MCF 10A (cell line): ENCODE results near the gene PAPPA2. TPM values are rescaled to one million over a fixed set of nuclear protein-coding genes. Genes with fewer than 3 reads are reported as not detected.

Source experiments
- BruUV-seq: library from RNA; stranded (reverse); fragments of 400-500 nt; replicated peaks from 2 replicates; lab custom pipeline; 2021; lab: Mats Ljungman, UMichigan
- CTCF ChIA-PET: fragments of 300-600 bp; sonication (Branson Sonifier 250); formaldehyde crosslinking; extraction: SDS; loops from one replicate; lab custom pipeline; 2021; ENCODE audit warnings: antibody characterized with exemption, inconsistent platforms; lab: Yijun Ruan, JAX
- POLR2A ChIA-PET: fragments of 300-600, 350-650 bp; sonication (Branson Sonifier 250); formaldehyde crosslinking; extraction: SDS; loops from one replicate; lab custom pipeline; 2020; ENCODE audit warnings: antibody characterized with exemption, inconsistent platforms; lab: Yijun Ruan, JAX
- DNase-seq: peaks from one replicate; pipeline ENCODE4 v3.0.0-alpha.2; 2018; ENCODE audit not compliant: unreplicated experiment
- H3K27ac Mint-ChIP-seq: one replicate; pipeline ENCODE4 v1.8.0; 2022; ENCODE audit warnings: mild to moderate bottlenecking, low read depth, mixed read lengths; ENCODE audit not compliant: unreplicated experiment
- H3K27me3 Mint-ChIP-seq: one replicate; pipeline ENCODE4 v1.8.0; 2022; ENCODE audit warnings: mixed read lengths; ENCODE audit not compliant: insufficient read depth, unreplicated experiment
- H3K36me3 Mint-ChIP-seq: one replicate; pipeline ENCODE4 v1.8.0; 2022; ENCODE audit warnings: mild to moderate bottlenecking, moderate library complexity, mixed read lengths; ENCODE audit not compliant: insufficient read depth, unreplicated experiment
- H3K4me1 Mint-ChIP-seq: one replicate; pipeline ENCODE4 v1.8.0; 2022; ENCODE audit warnings: mixed read lengths; ENCODE audit not compliant: insufficient read depth, unreplicated experiment
- H3K4me3 Mint-ChIP-seq: one replicate; pipeline ENCODE4 v1.8.0; 2022; ENCODE audit warnings: mild to moderate bottlenecking, moderate library complexity, mixed read lengths; ENCODE audit not compliant: unreplicated experiment
- H3K9me3 Mint-ChIP-seq: one replicate; pipeline ENCODE4 v1.8.0; 2022; ENCODE audit warnings: mixed read lengths; ENCODE audit not compliant: unreplicated experiment
- intact Hi-C: fragments of 100-400 bp; cut with micrococcal nuclease; formaldehyde crosslinking; loops from 2 replicates; pipeline ENCODE4 v1.14.1; 2022
- total RNA-seq: library from RNA; stranded (reverse); gene quantifications from 2 replicates; pipeline ENCODE4 v1.2.3, GENCODE V29; 2022
- TF ChIP-seq, protein P1 (sequence below): fragments of 200-600 bp; IDR thresholded peaks from one replicate; pipeline ENCODE4 v1.8.0; 2022; ENCODE audit warnings: antibody characterized with exemption, mild to moderate bottlenecking; ENCODE audit not compliant: unreplicated experiment

The PAPPA2 gene
- total RNA-seq, 1 experiment from 2014 or later = 11.5 TPM

DNA sequence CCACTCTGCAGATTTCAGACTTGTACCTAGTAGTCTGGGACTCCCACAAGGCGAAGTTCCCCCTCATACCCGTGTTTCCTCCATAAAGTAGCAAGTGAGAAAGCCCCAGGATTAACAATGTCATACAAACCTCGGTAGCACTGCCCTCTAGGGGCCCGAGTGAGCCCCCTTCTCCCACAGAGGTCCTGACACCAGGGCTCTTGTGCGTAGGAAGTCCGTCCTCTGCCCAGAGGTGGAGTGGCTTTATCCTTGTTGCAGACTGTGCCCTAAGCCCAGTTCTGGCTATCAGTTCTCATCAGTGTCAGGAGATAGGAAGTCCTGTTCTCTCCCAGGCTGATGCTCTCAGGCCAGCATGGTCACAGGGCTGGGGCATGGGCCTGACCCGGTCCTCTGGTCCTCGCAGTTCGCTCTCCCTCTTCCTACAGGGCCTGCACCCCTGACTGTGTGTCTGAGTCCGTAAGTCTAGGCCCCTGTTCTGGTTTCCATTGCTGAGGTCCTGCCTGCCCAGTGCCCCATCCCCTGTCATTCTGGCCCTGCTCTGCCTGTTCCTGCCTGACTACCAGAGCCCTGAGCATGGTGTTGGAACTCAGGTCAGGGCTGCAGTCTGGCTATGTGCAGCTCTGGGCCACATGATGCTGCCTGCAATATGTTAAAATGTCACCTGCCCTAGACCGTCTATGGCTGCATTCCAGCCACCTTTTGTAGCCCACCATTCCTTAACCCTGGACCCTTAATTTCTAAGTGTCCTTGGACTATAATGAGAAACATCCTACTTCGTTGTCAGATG lies 416.0 kb downstream of the PAPPA2 start:
- H3K27me3 Mint-ChIP-seq = peaks cover 12% of the 10 kb centered on the region

DNA sequence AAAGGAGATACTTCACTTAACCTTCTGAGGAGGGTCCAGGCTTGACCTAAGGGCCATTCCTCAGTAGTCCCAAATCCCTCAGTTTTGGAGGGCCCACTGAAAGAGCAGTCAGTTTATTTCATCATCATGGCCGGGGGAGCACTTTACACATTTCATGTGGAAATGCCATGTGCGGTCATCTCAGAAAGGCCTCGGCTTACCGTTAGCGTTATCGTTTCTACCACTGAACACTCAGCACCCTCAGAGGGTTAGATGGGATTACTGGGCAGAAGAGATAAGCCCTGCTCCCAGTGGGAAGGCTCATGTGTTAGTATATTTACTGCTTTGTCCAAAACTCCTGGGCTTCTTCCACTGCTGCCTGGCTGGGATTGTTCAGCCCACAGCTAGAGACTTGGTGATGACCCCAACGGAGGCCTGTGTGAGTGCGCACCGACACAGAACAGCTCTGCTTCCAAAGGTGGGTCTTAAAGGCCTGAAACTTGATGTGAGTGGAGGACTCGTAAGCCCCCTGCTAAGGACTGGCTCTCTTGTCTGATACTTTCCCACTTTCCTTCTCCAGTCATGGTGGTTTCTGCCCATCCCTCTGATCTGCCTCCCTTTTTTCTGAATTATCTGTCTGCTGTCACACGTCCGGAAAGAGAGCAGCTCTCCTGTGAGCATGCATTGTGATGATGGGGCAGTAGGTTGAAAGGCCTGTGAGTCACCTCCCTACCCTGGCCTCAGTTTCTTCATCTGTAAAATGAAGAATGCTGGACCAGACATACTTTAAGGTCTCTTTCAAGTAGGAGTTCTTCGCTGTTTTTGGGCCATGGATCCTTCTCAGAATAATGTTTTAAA lies 417.0 kb downstream of the PAPPA2 start:
- Mint-ChIP-seq H3K27ac (no peak overlapping the region), H3K4me3 (no peak overlapping the region)
- BruUV-seq = no TSS peak

More for the DNA sequence above, 416.0 kb downstream of the PAPPA2 start:
- H3K4me1 Mint-ChIP-seq = no peaks in the 10 kb centered on the region
- no peak overlapping the region for H3K4me3 Mint-ChIP-seq
- CTCF ChIA-PET = interaction anchor here (0.6 to 9.0 kb wide), 15 partner anchors 8 to 1066 kb away, joined by 3 to 152 read pairs (median 7); no protein-coding TSS in a partner anchor
- intact Hi-C loops = no loop called here
- POLR2A ChIA-PET = interaction anchor here (0.6 kb wide), 1 partner anchor 187 kb away, joined by 3 read pairs; no protein-coding TSS in a partner anchor
- no peak overlapping the region for H3K27ac Mint-ChIP-seq
- no peak for DNase-seq
- H3K36me3 Mint-ChIP-seq = no peaks in the 10 kb centered on the region
- no peaks in the 10 kb centered on the region for H3K9me3 Mint-ChIP-seq
- TF ChIP-seq, protein P1, sequence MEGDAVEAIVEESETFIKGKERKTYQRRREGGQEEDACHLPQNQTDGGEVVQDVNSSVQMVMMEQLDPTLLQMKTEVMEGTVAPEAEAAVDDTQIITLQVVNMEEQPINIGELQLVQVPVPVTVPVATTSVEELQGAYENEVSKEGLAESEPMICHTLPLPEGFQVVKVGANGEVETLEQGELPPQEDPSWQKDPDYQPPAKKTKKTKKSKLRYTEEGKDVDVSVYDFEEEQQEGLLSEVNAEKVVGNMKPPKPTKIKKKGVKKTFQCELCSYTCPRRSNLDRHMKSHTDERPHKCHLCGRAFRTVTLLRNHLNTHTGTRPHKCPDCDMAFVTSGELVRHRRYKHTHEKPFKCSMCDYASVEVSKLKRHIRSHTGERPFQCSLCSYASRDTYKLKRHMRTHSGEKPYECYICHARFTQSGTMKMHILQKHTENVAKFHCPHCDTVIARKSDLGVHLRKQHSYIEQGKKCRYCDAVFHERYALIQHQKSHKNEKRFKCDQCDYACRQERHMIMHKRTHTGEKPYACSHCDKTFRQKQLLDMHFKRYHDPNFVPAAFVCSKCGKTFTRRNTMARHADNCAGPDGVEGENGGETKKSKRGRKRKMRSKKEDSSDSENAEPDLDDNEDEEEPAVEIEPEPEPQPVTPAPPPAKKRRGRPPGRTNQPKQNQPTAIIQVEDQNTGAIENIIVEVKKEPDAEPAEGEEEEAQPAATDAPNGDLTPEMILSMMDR = no peak
- no TSS peak for BruUV-seq

DNA sequence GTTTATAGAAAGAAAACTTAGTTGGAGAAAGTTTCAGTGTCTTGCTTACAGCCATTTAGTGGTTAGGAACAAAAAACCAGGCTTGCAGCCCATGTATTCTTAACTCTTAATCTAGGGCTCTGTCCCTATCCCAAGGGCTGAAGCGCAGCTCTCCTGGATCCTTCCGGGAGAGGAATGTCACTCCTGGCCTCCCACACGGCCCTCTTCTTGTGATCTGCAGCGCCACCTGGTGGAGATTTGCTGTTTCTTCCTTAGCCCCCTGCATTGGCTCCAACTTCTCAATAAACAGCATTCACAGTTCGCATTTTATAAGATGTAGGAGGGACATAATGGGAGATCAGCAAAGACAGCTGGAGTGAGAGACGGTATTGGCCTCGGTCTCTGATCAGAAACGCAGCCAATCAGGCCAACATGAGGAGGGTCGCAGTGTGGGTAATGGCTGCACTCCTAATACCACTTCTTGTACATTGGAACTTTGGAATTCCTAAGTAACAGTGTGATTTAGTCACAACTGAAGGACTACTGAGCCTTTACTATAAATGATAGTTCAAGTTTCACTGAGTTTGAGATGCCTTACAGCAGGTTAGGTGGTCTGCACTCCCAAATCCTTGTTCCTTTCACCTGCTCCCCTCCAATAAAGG lies 418.1 kb downstream of the PAPPA2 start:
- no peak overlapping the region for H3K27ac Mint-ChIP-seq

More for the DNA sequence above, 417.0 kb downstream of the PAPPA2 start:
- no peaks in the 10 kb centered on the region for H3K9me3 Mint-ChIP-seq
- no peak for DNase-seq
- H3K27me3 Mint-ChIP-seq = peaks cover 12% of the 10 kb centered on the region
- intact Hi-C loops = loop anchor here (2.0 to 10.0 kb wide), 3 partner anchors 808 to 1725 kb away; no protein-coding TSS in a partner anchor
- ChIA-PET POLR2A (interaction anchor here (0.6 kb wide), 1 partner anchor 188 kb away, joined by 3 read pairs; no protein-coding TSS in a partner anchor), CTCF (interaction anchor here (0.5 to 9.0 kb wide), 73 partner anchors 9 to 1851 kb away, joined by 3 to 152 read pairs (median 4); partner anchors contain the start of gene ASTN1)
- no peaks in the 10 kb centered on the region for H3K36me3 Mint-ChIP-seq
- TF ChIP-seq, protein P1 = no peak
- H3K4me1 Mint-ChIP-seq = no peaks in the 10 kb centered on the region

More for the DNA sequence above, 418.1 kb downstream of the PAPPA2 start:
- no peaks in the 10 kb centered on the region for H3K9me3 Mint-ChIP-seq
- intact Hi-C loops = loop anchor here (1.0 to 10.0 kb wide), 8 partner anchors 38 to 1726 kb away; no protein-coding TSS in a partner anchor
- no TSS peak for BruUV-seq
- DNase-seq = peak; percentile 90
- peaks cover 12% of the 10 kb centered on the region for H3K27me3 Mint-ChIP-seq
- H3K36me3 Mint-ChIP-seq = no peaks in the 10 kb centered on the region
- no peaks in the 10 kb centered on the region for H3K4me1 Mint-ChIP-seq
- TF ChIP-seq, protein P1 = peak; percentile 95
- H3K4me3 Mint-ChIP-seq = no peak overlapping the region
- POLR2A ChIA-PET = interaction anchor here (0.6 kb wide), 1 partner anchor 113 kb away, joined by 3 read pairs; no protein-coding TSS in a partner anchor
- CTCF ChIA-PET = interaction anchor here (0.5 to 9.0 kb wide), 67 partner anchors 8 to 1672 kb away, joined by 3 to 152 read pairs (median 4); partner anchors contain the start of gene ASTN1
